Measurements from ENCODE around the gene DYRK4. TPM values are rescaled to one million over a fixed set of nuclear protein-coding genes. Genes with fewer than 3 reads are reported as not detected.

The DYRK4 gene
- total RNA-seq, 2 donors from 2014 or later: 7.9 to 13.2 TPM

- no peaks in the 10 kb centered on the region for H3K27me3 ChIP-seq
- H3K36me3 ChIP-seq (replicated peaks in 1 of 2; ENCODE audit: insufficient read depth in 1 of 2, low read depth in 2 of 2): no peaks in the 10 kb centered on the region
- H3K4me3 ChIP-seq: no peak overlapping the region
- no peak overlapping the region for H3K27ac ChIP-seq
- no peak for TF ChIP-seq CTCF (IDR thresholded peaks at IDR 0.05)
- no peak for TF ChIP-seq POLR2A (IDR thresholded peaks at IDR 0.05)
- no peaks in the 10 kb centered on the region for H3K9me3 ChIP-seq
- ATAC-seq (no peak), DNase-seq (no peak)
- 83 to 90% methylated on average over 2 to 6 of the region's 6 CpGs for WGBS, 2 donors
- intact Hi-C loops (cut with DNase I): no loop called here
- no peaks in the 10 kb centered on the region for H3K4me1 ChIP-seq
These were observed 33.9 kb downstream of the DYRK4 start for GRCh38 chr12:4595881-4596280.

GRCh38 chr12:4603421-4603820, 41.4 kb downstream of the DYRK4 start:
- Histone ChIP-seq H3K27me3 (no peaks in the 10 kb centered on the region), H3K27ac (no peak overlapping the region), H3K4me1 (peaks cover 18% of the 10 kb centered on the region), H3K9me3 (no peaks in the 10 kb centered on the region), H3K36me3 (replicated peaks in 1 of 2; ENCODE audit: insufficient read depth in 1 of 2, low read depth in 2 of 2) (no peaks in the 10 kb centered on the region), H3K4me3 (no peak overlapping the region)
- DNase-seq: no peak
- TF ChIP-seq CTCF (IDR thresholded peaks at IDR 0.05) (no peak), POLR2A (IDR thresholded peaks at IDR 0.05) (no peak)
- intact Hi-C loops (cut with DNase I): no loop called here
- 46 to 47% methylated on average over 7 of the region's 7 CpGs for WGBS, 2 donors
- ATAC-seq: no peak

GRCh38 chr12:4603946-4604345, 41.9 kb downstream of the DYRK4 start:
- Histone ChIP-seq H3K9me3 (no peaks in the 10 kb centered on the region), H3K4me3 (no peak overlapping the region), H3K36me3 (replicated peaks in 1 of 2; ENCODE audit: insufficient read depth in 1 of 2, low read depth in 2 of 2) (no peaks in the 10 kb centered on the region), H3K27ac (no peak overlapping the region), H3K4me1 (peaks cover 18% of the 10 kb centered on the region), H3K27me3 (no peaks in the 10 kb centered on the region)
- ATAC-seq (no peak), DNase-seq (no peak)
- TF ChIP-seq CTCF (IDR thresholded peaks at IDR 0.05): no peak
- TF ChIP-seq POLR2A (IDR thresholded peaks at IDR 0.05): no peak
- 5 to 10% methylated on average over 1 of the region's 1 CpG for WGBS, 2 donors
- intact Hi-C loops (cut with DNase I): no loop called here

GRCh38 chr12:4604684-4605193, 42.7 kb downstream of the DYRK4 start:
- no peaks in the 10 kb centered on the region for H3K9me3 ChIP-seq
- peaks cover 18% of the 10 kb centered on the region for H3K4me1 ChIP-seq
- H3K27ac ChIP-seq: peak overlapping the region; percentile 21 to 71 (median 62)
- peak; percentile 91 to 98 (median 97) for TF ChIP-seq CTCF (IDR thresholded peaks at IDR 0.05)
- peak in 2 of 3 donors; percentile 74 to 81 for TF ChIP-seq POLR2A (IDR thresholded peaks at IDR 0.05)
- intact Hi-C loops (cut with DNase I): no loop called here
- H3K4me3 ChIP-seq: peak overlapping the region; percentile 80 to 97
- ATAC-seq (peak; percentile 97), DNase-seq (peak; percentile 83 to 88 (median 85))
- no peaks in the 10 kb centered on the region for H3K27me3 ChIP-seq
- no peaks in the 10 kb centered on the region for H3K36me3 ChIP-seq (replicated peaks in 1 of 2; ENCODE audit: insufficient read depth in 1 of 2, low read depth in 2 of 2)
- 0% methylated on average over 16 to 25 of the region's 25 CpGs for WGBS, 2 donors

- Histone ChIP-seq H3K4me1 (peaks cover 18% of the 10 kb centered on the region), H3K27ac (no peak overlapping the region), H3K27me3 (no peaks in the 10 kb centered on the region), H3K9me3 (no peaks in the 10 kb centered on the region), H3K36me3 (replicated peaks in 1 of 2; ENCODE audit: insufficient read depth in 1 of 2, low read depth in 2 of 2) (peaks cover 7 to 9% of the 10 kb centered on the region in 2 donors), H3K4me3 (no peak overlapping the region)
- no peak for DNase-seq
- ATAC-seq: no peak
- WGBS, 2 donors: 52 to 74% methylated on average over 3 of the region's 3 CpGs
- TF ChIP-seq POLR2A (IDR thresholded peaks at IDR 0.05) (no peak), CTCF (IDR thresholded peaks at IDR 0.05) (no peak)
- intact Hi-C loops (cut with DNase I): no loop called here
These were observed 45.0 kb downstream of the DYRK4 start for GRCh38 chr12:4607056-4607455.

Measured in body of pancreas (tissue), 4 donors.